22Rv1 (cell line): ENCODE data around the gene SUN3.

ENCODE experiments used
- CTCF ChIP-seq: fragments of 450-650 bp; IDR thresholded peaks from 2 replicates; pipeline ENCODE4 v1.5.1; 2017; ENCODE audit warnings: mild to moderate bottlenecking
- ZFX ChIP-seq: fragments of 450-650 bp; IDR thresholded peaks from 2 replicates; pipeline ENCODE4 v1.6.1; 2017; ENCODE audit warnings: antibody characterized with exemption, borderline replicate concordance

GRCh38 chr7:47954231-47954911 lies 74.5 kb downstream of the SUN3 start:
- TF ChIP-seq CTCF = no peak
- no peak for TF ChIP-seq ZFX
